ENCODE measurements around the gene LIN52.

LIN52 gene, protein sequence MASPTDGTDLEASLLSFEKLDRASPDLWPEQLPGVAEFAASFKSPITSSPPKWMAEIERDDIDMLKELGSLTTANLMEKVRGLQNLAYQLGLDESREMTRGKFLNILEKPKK

DNA sequence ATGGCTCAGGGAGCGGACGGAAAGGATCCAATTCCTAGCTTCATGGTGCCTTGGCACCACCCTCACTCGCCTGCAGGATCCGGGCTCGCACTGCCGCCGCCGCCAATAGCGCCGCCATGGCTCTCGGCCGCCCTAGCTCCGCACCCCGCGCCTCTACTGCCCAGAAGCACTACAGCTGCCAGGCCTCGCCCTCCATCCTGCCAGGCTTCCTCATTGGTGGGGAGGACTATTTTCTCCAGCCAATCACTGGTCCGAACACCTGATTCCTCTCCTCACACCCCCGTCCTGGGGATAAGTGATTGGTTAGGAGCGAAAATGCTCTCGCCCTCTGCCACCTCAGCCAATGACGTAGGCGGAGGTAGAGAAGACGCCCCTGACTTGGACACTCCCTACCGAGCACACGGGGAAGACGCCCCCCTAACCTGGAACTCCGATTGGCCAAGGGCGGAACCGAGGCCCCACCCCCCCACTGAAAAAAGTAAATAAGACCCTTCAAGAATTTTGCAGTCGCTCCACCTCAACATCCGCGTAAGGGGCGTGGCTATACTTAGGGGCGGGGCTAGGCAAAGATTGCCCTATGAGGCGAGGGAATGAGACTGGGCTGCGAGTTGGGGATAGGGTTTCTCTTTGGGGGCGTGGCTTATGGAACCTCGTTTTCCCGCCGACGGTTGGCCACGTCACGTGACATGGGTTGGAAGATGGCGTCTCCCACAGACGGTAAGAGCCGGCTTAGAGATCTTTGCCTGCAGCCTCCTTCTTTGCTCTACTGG, at the start of gene LIN52, which contains the start of gene ALDH6A1:
LIN52 (plus strand) TSS at position 680 of the 770 bp plus-strand sequence; CDS start at position 699, 19 bp downstream.
ALDH6A1 (minus strand) TSS at position 177 of the 770 bp plus-strand sequence; CDS start at position 118, 59 bp downstream.
- DNase-seq, result peak; percentile 100

DNA sequence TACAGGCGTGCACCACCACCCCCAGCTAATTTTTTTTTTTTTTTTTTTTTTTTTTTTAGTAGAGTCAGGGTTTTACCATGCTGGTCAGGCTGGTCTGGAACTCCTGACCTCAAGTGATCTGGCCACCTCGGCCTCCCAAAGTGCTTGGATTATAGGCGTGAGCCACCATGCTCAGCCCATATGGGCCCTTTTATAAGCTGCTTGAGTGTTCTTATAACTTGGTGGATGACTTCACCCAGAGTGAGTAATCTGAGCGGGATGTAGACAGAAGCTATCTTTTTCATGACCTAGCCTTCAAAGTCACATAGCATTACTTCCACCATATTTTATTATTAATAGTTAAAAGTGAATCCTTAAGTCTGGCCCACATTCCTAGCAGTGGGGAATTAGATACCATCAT, 49.2 kb upstream of the LIN52 start:
- DNase-seq, result no peak

DNA sequence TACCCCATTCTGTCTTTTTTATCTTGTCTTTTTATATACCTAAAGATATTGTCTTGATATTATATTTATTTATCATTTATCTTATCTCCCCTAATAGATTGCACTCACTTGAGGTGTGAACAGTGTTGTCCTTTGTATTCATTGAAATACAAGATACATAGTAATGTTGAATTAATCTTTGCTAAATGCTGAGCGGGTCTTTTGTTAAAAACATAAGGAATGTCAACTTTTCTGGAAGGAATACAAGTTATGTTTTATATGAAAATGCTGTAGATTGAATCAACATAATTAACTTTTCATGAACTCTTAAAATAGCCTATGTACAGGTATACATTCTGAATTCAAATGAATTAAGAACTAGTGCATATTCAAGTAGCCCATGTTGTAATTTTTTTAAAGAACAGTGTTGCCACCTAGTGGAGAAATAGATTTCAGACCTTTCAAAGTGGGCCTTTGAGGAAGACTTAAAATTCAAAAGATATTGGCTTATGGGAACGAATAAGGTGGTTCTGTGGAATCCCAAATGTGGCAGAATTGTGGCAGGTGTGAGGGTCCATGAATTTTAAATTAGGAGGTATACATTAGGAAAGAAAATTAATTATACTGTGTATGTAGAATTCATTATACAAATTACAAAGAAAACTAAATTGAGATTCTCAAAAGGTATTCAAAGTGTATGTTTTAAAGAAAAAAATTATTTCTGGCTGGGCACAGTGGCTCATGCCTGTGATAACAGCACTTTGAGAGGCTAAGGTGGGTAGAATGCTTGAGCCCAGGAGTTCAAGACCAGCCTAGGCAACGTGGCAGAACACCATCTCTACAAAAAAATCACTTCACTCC, 46.5 kb upstream of the LIN52 start:
- DNase-seq, result peak; percentile 72

DNA sequence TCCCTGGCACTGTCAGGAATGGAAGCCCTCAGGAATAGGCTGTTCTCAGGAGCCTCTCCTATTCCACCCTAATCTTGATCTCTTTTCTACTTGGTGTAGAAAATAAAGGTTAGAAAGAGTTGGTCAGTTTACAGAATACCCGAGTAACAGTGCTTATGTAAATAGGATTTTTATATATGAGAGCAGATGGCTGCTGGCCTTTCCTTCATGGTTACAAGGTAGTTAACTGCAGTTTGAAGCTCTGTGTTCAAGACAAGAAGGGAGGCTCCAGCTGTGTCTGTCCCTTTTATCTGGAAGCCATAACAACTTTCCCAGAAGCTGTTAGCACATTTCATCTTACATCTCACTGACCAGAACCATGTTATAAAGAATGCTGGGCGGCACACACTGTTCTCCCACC, 42.5 kb upstream of the LIN52 start:
- DNase-seq, result no peak

DNA sequence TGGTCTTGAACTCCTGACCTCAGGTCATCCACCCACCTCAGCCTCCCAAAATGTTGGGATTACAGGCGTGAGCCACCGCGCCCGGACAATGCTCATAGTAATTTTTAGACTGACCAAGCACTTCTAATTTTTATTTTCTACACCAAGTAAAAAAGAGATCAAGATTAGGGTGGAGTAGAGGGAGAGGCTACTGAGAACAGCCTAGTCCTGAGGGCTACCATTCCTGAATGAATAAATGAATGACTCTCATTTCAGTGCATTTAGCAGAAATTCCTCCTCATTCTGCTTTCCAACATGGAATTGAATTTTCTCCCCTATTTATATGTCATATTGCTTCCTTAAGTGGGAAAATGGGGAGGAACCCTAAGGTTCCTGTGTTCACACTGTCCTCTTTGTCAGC, 39.2 kb upstream of the LIN52 start:
- no peak for DNase-seq

- DNase-seq, result no peak
Measured at GRCh38 chr14:74048281-74048680, 36.5 kb upstream of the LIN52 start.

GRCh38 chr14:74049876-74050495, 34.8 kb upstream of the LIN52 start:
- no peak for DNase-seq

DNA sequence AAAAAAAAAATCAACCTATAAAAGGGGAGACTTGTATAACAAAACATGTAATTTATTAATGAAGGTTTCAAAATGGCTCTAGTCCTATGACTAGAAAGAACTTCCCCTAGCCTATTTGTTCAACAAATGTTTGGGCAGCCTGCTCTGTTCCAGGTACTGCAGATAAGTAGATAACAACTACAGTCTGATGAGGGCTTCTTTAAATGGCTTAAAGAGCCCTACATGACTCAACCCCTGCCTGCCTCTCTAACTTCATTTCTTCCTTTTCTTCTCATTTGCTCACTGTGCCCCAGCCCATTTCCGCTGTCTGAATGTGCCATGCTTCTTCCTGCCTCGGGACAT, 22.0 kb upstream of the LIN52 start:
- DNase-seq, result no peak

- DNase-seq, result no peak
Measured at GRCh38 chr14:74064426-74064825, 20.3 kb upstream of the LIN52 start.

DNA sequence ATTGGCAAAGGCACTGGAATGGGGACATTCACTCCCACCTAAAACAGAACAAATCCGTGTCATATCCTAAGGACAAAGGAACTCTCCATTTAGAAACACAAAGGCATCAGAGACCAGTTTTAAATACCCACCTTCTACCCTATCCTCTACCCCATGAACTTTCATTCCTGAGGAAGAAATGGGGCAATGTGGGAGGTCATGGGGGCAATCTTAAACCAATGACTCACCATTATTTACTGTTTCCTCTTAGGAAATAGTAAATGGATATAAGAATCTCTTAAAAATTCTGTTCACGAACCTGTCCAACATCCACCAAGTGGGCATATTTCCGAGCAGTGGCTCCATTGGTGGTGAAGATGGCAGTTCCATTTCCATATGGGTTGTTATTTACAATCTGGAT, 19.9 kb upstream of the LIN52 start:
- DNase-seq, result no peak

DNA sequence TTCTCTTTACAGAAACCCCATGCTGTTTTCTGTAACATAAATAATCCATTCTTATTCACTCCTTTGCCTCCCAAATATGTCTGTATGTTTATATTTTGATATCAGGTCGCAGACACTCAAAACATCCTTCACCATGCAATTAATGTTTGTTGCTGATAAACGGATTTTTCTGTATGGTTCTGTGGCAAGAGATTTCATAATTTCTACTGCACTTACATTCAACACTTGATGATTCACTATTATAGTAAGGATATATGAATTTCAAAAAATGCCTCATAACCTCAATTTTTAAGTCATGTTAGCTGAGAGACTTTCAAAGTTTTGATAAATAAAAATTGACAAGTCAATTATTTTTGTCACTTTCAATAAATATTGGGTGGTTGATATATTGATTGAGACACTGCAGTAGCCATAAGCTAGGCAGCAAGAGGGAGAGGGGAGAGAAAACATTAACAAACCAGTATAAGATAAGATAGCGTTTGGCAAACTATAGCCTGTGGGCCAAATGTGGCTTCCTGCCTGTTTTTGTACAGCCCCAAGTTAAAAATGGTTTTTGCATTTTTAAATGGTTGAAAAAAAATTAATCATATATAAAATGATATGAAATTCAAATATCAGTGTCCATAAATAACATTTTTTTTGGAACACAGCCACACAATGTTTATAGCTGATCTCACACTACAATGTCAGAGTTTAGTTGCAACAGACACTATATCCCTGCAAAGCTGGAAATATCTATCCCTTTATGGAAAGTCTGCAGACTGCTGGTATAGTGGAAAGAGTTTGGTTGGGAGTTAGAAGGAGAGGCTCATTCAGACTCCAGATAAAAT, 18.8 kb upstream of the LIN52 start:
- no peak for DNase-seq

DNA sequence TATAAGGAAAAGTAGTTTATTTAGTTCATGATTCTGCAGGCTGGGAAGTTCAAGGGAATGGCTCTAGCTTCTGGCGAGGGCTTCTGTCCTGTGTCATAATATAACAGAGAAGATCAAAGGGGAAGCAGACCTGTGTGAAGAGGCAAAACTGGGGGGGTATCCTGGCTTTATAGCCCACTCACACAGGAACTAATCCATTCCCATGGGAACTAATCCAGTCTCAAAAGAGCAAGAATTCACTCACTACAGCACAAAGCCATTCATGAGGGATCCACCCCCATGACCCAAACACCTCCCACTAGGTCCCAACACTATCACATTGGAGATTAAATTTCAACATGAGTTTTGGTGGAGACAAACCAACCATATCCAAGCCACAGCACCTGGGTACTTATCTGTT, 7.4 kb upstream of the LIN52 start:
- DNase-seq, result no peak

GRCh38 chr14:74080820-74081460, 3.8 kb upstream of the LIN52 start:
- no peak for DNase-seq

DNA sequence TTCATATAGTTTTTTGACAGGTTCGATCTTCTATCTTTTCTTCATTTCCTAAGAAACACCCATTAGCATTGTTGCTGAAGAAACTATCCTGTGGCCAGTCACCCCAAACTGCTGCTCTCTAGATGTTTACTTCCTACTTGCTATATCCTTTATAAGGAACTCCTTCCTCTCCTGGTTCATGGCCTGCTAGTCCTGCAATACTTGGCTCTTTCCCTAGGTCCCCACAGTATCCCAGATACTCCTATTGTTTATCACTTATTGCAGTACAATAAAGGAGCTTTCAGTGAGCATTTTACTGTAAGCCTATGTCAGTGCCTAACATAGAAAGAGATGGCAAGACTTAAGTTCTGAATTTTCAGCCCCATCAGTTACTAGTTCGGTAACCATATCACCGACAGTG, 3.3 kb upstream of the LIN52 start:
- DNase-seq, result no peak

- no peak for DNase-seq
Measured at GRCh38 chr14:74083161-74083560, 1.6 kb upstream of the LIN52 start.

DNA sequence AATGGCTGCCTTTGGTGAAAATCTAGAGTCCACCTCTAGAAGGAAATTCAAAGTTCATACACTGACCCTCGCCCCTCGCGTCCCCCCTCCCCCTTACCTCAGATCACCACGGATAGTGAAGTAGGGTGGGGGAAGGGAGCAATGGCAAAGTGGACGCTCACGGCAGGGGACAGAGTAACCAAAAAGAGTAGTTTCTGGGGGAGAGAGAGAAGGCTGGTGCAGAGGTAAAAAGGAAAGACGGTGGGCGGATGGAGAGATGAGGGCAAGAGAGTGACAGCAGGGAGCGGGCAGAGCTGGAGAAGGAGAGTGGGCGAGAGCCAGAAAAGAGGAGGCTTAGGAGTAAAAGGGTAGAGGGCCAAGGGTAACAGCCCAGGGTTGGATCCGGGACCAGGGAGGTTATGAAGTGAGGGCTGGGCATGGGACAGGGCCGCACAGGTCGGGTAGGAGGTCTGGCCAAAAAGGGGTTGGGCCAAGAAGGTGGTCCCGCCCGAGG, 926 bp upstream of the LIN52 start:
- DNase-seq, result no peak

DNA sequence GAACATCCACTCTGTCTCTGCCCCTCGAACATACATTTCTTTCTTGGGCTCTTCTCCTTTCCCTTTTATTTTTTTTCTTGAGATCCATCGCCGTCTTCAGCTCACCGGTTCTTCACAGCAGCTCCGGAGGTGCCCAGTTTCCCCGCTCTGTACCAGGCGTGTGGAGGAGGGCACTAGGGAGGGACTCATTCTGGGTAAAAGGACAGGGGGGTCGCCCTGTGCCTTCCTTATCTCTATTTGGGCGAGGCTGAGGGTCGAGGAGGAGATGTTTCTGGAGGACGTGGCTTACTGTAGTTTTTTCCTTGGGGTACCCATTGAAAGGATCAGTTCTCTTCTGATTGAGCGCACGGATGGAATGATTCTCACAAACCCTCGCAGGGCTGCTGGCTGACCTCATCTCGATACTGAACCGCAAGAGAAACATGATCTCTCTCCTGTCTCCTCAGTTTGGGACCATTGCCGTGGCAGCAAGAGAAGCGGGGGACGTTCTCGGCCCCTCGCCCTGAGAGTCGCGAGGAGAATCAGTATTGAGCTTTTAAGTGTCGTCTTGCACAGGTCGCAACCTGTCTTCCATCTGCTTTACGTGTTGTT, 386 bp downstream of the LIN52 start:
- peak; percentile 51 for DNase-seq

GRCh38 chr14:74085828-74086227, 1.1 kb downstream of the LIN52 start:
- no peak for DNase-seq

DNA sequence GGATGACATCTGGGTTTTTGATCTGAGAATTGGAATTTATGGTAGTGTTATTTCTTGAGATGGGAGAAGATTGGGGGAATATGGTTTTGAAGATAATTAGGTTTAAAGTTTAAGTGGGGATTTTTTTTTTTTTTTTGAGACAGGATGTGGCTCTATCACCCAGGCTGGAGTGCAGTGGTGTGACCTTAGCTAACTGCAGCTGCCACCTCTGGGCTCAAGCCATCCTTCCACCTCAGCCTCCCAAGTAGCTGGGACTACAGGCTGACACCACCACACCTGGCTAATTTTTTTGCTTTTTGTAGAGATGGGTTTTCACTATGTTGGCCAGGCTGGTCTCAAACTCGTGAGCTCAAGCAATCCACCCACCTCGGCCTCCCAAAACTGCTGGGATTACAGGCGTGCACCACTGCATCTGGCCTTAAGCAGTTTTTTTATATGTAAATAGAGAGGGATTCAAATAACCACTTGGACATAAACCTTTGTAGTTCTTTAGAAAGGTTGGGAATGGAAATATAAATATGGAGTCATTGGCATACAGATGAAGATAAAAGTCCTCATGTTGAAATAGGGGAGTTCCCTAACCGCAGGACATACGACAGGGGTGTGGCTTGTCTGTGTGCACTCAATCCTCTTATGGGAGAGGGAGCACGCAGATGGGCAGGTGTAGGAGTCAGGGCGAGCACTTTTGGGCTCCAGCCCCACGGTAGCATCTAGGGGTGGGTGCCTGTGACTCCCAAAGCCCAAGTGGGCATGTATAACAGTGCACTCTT, 4.7 kb downstream of the LIN52 start:
- DNase-seq, result no peak

DNA sequence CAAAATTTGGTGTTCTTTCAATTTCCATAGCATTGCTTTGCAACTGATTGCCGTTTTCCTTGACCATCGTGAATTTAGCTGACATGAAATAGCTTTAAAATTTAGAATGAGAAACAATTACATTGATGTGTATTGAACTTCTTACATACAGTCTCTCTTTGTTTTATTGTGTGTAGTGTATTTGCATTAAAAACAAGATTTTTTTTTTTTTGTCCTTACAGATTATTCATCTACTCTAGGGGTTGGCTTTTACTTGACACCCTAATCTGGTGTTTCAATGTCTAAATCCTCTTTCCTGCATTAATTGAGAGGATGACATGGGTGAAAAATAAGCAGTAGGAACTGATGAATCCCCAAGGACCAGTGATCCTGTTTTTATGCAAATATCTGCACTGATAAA, 20.6 kb downstream of the LIN52 start:
- no peak for DNase-seq

DNA sequence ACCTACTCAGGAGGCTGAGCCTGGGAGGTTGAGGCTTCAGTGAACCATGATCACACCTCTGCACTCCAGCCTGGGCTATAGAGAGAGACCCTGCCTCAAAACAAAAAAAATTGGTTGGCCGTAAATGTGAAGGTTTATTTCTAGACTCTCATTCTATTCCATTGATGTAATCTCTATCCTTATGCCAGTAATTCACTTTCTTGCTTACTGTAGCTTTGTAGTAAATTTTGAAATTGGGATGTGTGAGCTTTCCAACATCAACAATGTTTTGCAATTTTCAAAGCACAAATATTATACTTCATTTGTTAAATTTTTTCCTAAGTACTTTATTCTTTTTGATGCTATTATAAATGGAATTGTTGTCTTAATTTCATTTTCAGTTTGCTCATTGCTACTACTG, 24.6 kb downstream of the LIN52 start:
- no peak for DNase-seq
